ENCODE results near the gene TRABD2A. TPM values are rescaled to one million over a fixed set of nuclear protein-coding genes. Genes with fewer than 3 reads are reported as not detected.

The TRABD2A gene
- total and polyA plus RNA-seq, 9 donors, result 12.2 to 71.0 (median 33.3) TPM

DNA sequence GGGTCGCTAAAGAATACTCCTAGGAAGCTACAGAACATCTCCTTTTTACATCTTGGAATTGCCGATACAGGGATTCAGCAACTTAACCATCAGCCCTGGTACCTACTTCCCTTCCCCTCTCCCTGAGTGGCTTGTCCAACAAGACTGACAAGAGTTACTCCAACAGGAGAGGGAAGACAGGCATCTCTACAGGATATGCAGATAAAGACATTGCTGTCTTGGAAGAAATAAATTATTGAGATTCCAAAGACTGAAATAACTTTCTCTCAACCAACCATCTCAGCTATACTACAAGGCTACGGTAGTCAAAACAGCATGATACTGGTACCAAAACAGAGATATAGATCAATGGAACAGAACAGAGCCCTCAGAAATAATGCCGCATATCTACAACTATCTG is 87.2 kb downstream of the TRABD2A start:
- intact Hi-C loops (cut with DNase I), result no loop called here
- TF ChIP-seq, protein P1, sequence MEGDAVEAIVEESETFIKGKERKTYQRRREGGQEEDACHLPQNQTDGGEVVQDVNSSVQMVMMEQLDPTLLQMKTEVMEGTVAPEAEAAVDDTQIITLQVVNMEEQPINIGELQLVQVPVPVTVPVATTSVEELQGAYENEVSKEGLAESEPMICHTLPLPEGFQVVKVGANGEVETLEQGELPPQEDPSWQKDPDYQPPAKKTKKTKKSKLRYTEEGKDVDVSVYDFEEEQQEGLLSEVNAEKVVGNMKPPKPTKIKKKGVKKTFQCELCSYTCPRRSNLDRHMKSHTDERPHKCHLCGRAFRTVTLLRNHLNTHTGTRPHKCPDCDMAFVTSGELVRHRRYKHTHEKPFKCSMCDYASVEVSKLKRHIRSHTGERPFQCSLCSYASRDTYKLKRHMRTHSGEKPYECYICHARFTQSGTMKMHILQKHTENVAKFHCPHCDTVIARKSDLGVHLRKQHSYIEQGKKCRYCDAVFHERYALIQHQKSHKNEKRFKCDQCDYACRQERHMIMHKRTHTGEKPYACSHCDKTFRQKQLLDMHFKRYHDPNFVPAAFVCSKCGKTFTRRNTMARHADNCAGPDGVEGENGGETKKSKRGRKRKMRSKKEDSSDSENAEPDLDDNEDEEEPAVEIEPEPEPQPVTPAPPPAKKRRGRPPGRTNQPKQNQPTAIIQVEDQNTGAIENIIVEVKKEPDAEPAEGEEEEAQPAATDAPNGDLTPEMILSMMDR (IDR thresholded peaks at IDR 0.05), result no peak
- no peak for TF ChIP-seq EP300 (IDR thresholded peaks at IDR 0.05)
- TF ChIP-seq POLR2A (IDR thresholded peaks at IDR 0.05), result no peak
- Histone ChIP-seq H3K4me1 (ENCODE audit: insufficient read depth) (peaks cover 7% of the 10 kb centered on the region), H3K27me3 (no peaks in the 10 kb centered on the region), H3K4me3 (no peak overlapping the region), H3K36me3 (no peaks in the 10 kb centered on the region), H3K27ac (no peak overlapping the region), H3K9me3 (no peaks in the 10 kb centered on the region)
- DNase-seq, result no peak
- 92 to 97% (median 93%) methylated on average over 4 of the region's 4 CpGs for WGBS, 3 donors

DNA sequence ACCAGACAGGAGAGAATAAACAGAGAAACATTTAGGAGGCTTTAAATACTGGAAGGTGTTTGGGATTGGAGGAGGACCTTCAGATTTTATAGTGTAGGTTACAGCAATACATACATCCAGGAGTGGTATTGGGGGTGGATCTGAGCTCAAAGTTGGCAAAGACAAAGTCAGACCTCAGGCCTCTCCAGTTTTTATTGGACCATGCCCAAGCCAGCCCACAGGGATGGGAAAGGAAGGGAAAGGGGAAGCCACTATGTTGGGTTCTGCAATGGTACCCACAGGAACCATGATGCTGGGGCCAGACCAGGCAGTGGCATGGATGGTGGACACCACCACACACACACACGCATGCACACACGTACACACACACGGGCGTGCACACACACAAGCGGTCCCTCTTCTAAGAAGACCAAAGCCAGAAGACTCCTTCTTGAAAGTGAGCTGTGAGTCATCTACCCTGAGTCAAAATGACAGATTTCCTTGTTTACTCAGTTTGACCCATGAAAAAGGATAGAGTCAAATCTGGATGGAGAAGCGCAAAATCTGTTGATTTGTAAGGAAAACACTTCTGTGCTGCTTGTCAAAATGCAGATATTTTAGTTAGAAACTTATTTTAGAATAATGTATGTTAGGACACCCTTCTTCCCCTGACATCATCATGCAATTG is 87.9 kb downstream of the TRABD2A start:
- no peak overlapping the region for H3K4me3 ChIP-seq
- TF ChIP-seq EP300 (IDR thresholded peaks at IDR 0.05) (no peak), POLR2A (IDR thresholded peaks at IDR 0.05) (no peak)
- TF ChIP-seq, protein P1 (IDR thresholded peaks at IDR 0.05), result no peak
- H3K9me3 ChIP-seq, result no peaks in the 10 kb centered on the region
- H3K36me3 ChIP-seq, result no peaks in the 10 kb centered on the region
- DNase-seq, result no peak
- 97 to 100% (median 98%) methylated on average over 6 of the region's 6 CpGs for WGBS, 3 donors
- intact Hi-C loops (cut with DNase I), result no loop called here
- no peaks in the 10 kb centered on the region for H3K27me3 ChIP-seq
- H3K4me1 ChIP-seq (ENCODE audit: insufficient read depth), result peaks cover under 1% of the 10 kb centered on the region
- no peak overlapping the region for H3K27ac ChIP-seq

DNA sequence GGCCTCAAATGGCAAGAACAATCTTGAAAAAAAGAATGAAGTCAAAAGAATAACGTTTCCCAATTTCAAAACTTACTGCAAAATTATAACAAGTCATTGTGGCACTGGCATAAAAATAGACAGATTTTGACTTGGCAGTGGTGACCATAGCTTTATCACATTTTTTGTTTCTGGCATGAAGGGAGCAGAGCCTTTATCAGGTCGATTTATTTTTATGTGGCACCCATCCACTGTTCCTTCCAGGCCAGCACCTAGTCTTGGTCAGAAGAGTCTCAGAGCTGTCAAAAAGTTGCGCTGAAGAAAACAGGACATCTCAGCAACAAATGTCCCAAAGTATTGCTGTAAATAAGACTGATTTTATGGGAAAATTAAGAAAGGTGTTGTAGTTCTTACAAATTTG is 92.4 kb downstream of the TRABD2A start:
- Histone ChIP-seq H3K27me3 (no peaks in the 10 kb centered on the region), H3K4me1 (ENCODE audit: insufficient read depth) (no peaks in the 10 kb centered on the region), H3K4me3 (no peak overlapping the region), H3K27ac (no peak overlapping the region), H3K36me3 (no peaks in the 10 kb centered on the region), H3K9me3 (no peaks in the 10 kb centered on the region)
- no peak for DNase-seq
- TF ChIP-seq EP300 (IDR thresholded peaks at IDR 0.05), result no peak
- TF ChIP-seq, protein P1 (IDR thresholded peaks at IDR 0.05), result no peak
- no peak for TF ChIP-seq POLR2A (IDR thresholded peaks at IDR 0.05)
- 66 to 72% (median 66%) methylated on average over 3 of the region's 3 CpGs for WGBS, 3 donors
- intact Hi-C loops (cut with DNase I), result no loop called here

DNA sequence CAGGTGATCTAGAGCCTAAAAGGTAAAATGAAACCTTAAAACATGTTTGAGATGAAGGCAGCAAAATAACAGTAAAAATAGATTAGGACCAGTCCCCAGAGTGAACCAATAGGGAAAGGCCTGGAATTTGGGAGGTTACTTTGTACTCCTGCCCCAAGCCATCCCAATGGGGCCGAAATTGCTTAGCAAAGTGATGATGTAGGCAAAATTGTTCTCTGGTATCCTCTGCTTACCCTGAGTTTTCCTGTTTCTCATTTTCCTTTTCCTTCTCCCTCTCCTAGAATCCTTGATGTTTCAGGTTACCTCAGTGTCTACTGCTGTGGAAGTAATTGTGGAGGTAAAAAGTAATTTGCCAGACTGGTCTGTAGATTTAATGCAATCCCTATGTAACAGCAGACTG is 92.9 kb downstream of the TRABD2A start:
- no peak overlapping the region for H3K27ac ChIP-seq
- H3K36me3 ChIP-seq, result no peaks in the 10 kb centered on the region
- DNase-seq, result no peak
- intact Hi-C loops (cut with DNase I), result no loop called here
- WGBS, 3 donors, result 36 to 95% (median 93%) methylated on average over 1 of the region's 1 CpG
- no peak overlapping the region for H3K4me3 ChIP-seq
- no peaks in the 10 kb centered on the region for H3K4me1 ChIP-seq (ENCODE audit: insufficient read depth)
- no peak for TF ChIP-seq EP300 (IDR thresholded peaks at IDR 0.05)
- TF ChIP-seq, protein P1 (IDR thresholded peaks at IDR 0.05), result no peak
- no peaks in the 10 kb centered on the region for H3K9me3 ChIP-seq
- H3K27me3 ChIP-seq, result no peaks in the 10 kb centered on the region
